D341Med (cell line): Measurements from ENCODE around the gene ZBTB34.

Experiments
- DNase-seq: peaks from one replicate; pipeline ENCODE4 v3.0.0; 2012; ENCODE audit warnings: low spot score

The ZBTB34 gene

DNA sequence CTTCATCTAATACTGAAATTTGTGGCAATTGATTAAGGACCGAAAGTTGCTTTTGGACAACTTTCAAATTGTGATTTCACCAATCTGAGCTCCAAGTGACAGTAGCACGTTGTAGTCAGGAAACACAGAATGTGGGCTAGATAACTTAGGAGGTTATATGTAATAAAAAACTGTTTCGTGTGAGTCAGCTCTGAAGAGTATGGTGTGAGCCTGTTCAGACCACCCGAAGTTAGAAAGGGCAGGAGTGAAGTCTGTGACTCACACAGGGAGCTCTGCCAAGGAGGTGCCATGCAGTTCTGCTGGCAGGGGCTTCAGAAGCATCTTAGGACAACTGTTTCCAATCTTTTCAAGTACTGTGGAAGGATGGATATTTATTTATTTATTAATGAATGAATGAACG, 16.4 kb upstream of the ZBTB34 start:
- no peak for DNase-seq

DNA sequence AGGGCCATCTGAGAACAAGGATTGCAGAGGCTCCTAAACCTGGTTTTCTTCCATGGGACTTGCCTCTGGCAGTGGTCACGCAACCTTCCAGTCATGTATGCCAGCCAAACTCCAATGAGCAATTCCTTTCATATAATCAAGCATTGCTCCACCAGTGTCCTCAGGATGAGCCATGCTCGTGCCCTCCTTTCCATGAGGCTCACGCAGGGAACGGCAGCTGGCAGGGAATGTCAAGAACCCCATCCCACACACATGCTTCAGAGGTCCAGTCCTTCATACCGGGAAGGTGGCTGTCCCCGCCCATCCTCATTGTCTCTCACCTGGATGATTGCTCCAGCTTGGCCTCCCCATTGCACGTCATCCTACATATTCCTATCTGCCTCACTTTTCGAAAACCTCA, 13.4 kb upstream of the ZBTB34 start:
- DNase-seq: no peak

DNA sequence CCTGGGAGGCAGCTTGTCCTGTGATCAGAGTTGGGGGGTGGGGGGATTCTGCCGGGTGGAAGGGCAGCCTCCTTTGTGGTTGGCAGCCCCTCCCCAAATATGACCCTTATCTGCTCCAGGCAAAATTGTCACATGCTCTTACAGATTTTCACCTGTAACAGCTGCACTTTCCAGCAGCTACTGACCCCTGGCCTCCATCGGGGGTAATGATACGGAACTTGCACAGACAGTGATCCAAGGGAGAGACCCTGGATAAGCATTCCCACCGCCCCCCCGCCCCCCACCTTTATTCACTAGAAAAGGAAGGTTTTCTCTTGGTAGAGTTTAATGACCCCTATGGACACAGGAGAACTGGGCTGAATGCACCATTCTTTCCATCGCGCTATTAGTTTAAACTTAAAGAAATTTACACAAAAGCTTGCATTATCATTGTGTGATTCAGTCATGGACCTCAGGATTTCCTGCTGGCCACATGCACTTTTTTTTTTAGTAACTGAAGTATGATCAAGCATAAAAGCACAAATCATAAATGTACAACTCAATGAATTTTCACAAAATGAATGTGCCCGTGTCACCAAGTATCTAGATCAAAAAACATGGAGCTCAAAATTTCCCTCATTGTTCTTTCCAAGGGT, 10.7 kb upstream of the ZBTB34 start:
- DNase-seq: no peak

DNA sequence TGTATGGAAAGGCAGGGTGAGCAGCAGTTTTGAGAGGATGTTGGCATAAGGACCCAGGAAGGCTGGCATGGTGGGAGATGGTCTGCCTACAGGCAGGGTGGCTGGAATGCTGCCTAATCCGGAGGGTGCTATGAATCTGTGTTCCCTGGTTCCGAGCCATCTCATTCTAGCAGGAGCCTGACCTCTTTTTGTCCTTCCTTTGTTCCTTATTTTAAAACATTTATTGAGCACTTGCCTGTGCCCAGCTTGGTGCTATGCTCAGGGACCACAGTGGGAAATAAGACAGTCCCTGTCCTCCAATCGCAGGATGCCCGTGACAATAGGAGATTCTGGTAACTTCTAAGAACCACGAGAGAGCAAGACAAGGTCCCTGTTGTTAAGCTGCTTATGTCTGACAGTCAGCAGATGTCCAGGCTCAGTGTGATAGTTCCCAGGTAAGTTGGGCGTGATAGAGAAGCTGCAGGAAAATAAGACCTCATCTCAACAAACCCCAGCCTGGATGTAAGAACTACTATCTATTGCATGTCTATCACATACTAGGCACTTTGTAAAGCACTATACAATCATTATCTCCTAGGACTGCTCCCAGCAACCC, 9.1 kb upstream of the ZBTB34 start:
- DNase-seq: no peak

DNA sequence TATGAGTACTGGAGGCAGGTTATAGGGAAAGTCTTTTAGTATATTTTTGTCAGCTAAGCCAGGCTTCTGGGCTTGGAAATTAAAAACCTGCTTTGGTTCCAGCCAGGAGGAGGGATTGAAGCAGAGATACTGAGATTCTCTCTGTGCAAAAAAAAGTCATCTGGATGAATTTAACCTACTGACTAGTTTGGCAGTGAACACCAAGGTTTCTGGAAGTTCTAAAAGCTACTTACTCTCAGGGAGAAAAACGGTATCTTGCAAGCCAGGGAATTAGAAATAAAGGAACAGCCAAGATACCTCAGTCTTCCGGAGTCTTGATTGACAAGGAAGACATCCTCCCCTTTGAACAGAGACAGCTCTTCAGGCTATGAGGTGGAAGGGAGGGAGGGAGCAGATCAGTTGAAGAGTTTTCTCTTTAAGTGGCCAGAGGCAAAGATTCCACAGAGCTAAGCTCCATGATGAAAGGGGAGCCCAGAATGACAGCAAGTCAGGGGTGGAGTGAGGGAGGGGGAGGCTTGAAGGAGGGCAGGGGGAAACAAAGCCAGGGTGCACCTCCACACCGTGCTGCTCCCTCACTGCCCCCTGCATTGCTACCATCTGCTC, 8.3 kb upstream of the ZBTB34 start:
- DNase-seq: no peak

DNA sequence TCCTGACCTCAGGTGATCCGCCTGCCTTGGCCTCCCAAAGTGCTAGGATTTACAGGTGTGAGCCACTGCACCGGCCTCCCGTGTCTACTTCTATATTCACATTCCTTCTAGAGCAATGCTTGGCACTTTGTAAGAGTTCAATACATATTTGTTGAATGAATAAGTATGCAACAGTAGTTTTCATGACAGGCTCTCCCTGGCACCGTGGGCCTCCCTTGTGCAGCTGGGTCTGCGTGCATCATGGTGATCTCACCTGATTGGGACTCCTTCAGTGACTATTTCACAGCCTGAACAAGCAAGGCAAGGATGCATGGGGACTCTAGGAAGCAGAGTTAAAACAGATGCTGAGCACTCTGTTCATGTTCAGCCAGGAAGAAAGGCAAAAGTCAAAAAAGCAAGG, 6.8 kb upstream of the ZBTB34 start:
- no peak for DNase-seq

DNA sequence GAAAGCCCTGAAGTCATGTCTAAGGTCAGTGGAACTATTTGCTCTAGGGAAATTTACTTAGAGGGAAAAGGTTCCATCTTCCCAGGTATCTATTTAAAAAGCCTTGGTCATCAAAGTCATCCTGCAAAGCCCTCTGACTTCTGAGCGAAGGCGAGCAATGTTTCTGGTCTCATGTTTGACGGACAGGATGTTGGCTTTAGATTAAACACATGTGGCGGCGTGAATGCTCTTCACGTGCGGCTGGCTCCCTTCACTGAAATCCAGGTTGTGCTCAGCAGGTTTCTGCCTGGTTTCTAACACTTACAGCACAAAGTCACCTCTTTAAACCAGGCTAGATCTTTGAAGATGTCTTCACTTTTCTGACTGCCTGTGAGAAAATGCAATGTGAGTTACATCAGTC, 5.7 kb upstream of the ZBTB34 start:
- no peak for DNase-seq

DNA sequence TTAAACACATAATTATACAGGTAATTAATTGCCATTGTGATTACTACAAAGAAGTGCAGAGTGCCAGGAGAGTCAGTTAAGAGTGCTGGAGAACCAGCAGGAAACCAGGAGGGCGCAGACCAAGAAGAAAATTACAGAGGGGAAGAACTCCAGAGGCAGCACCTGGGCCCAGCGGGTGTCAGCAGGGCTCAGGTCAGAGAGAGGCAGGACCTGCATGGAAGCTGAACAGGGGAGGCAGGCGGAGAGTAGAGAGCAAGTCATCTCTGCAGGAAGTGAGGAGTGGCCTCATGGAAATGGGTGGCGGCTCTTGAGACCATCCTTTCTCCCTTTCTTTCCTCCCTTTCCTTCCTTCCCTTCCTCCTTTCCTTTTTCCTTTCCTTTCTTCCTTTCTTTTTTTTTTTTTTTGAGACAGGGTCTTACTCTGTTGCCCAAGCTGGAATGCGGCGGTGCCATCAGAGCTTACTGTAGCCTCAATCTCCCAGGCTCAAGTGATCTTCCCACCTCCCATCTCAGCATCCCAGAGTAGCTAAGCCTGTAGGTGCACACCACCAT, 4.0 kb upstream of the ZBTB34 start:
- DNase-seq: no peak

DNA sequence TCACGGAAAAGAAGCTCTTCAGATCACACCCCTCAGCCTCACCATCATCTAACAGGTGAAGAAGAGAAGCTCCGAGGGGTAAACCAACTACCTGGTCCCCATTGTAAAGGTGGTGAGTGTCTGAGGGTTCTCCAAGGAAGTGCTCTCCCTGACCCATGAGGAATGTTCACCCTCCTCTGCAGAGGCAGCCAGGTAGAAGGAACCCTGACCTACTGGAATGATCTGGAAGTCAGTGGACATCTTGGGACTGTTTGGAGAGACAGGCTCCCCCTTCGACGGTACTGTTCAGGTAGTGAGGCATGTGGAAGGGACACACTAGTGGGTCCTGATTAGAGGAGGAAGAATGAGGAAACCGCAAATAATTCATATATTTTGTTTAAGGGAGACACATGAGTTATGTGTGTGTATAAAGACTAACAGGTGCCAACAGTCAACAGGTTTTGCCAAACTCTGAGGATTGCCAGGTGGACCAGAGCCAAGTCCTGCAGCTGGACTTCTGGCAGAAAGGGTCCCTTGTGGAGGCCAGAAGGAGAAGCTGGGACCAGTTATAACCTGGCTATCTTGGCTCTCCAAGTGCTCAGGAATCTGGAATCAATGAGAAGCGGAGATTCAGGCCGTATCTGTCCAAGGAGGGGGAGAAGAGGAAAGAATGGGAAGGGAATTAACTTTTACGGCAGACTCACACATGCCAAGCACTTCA, 3.0 kb upstream of the ZBTB34 start:
- DNase-seq: no peak

DNA sequence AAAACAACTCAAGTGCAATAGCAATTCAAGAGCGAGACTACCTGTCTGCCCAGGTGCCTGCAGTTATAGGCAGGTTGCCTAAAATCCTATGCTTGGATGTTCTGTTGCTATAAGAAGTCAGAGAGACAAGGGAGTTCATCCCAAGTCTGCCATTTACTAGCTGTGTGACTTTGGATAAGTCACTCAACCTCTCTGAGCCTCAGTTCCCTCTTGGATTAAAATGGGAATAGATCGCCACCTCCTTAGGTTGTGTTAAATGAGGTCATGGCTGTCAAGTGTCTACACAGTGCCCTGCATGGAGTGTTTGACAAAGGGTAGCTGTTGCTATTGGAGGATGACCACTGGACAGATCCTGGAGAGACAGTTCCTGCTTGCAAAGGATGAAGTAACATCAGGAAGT, 1.3 kb upstream of the ZBTB34 start:
- no peak for DNase-seq

DNA sequence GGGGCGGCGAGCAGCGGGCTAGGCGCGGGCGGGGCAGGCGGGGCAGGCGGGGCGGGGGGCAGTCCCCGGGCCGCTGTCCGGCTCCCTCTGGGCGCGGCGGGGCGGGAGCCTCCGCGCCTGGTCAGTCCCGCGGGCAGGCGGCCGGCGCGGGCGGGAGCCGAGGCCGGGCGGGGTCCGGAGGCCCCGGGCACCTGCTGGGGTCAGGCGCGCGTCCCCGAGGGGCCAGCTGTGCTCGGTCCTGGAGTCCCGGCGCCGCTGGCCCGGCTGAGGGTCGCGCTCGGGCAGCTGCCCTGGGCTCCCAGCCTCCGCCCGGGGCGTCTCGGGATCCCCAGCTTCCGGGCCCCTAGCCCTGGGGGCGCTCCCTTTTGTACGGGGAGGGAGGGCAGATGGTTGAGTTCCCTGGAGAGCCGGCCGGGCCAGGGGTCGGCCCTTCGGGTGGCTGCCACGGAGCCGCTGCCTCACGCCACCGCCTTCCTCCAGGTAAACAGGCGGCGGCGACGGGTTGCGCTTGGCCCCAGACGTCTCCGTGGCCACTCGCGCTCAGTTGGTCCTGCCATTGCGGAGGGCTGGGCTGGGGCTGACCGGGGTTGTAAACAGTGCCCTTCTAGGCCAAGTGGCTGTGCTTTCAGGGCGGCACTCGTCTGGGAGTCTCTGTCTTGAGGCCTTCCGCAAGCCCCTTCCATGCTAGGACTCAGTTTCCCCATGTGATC, 473 bp downstream of the ZBTB34 start:
- peak; percentile 68 for DNase-seq

DNA sequence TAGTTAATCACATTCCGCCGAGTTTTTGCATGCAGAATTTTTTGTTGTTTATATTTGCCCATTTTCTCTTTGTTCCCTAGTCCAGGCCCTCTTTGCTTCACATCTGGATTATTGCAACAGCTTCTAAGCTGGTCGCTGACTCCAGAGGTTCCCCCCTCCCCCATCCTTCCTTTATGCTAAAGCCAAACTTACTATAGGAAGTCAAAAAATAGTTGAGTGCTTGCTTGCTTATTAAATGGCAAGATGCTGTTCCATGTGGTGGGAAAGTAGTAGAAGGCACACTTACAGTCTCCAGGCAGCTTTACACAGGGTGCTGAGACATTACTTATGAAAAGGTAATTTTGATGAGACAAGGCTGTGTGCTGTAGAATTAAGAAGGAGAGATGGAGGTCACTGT, 1.3 kb downstream of the ZBTB34 start:
- DNase-seq: no peak

DNA sequence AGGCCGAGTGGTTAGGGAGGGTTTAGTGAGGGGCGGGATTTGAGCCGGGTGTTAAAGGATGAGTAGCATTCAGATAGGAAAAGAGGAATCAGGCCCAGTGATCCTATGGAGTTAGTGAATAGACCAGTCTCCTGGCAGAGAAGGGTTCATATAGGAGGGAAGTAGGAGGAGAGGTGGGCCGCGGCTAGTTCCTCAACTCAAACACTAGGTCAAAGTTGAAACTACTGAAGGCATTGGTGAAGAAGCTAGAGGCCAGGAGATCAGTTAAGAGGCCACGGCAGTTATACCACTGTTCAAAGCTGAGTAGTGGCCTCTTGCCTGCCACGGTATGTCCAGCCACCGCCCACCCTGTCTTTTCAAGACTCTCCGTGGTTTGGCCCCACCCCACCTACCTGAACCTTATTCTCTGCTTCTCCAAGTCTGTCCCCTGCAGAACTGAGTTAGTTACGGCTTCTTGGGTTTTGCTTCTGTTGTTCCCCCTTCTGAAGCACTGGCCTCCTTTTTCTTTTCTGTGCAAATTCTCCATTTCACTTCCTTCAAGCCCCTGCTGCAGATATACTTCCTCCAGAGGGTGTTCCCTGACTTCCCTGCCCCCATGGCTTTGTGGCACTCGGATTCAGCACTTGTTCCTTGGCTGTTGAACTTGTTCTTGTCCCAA, 1.8 kb downstream of the ZBTB34 start:
- no peak for DNase-seq

DNA sequence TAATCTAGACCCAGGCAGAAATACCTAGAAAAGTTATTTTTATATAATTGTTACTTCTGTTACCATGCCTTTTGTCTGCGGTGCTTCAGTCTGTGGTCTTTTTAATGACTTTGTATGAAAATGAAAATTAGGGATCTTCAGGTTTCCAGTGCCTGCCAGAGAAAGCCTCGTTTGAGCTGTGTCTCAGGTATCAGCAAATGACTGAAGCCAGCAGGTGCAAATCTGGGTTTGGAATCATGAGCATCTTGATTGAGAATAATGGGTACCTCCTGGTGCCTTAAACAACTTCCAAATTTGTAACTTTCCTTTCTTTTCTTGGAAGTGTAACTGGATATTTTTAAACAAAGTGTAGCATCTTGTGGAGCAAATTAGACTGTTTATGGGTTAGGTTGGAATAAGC, 4.3 kb downstream of the ZBTB34 start:
- DNase-seq: no peak

DNA sequence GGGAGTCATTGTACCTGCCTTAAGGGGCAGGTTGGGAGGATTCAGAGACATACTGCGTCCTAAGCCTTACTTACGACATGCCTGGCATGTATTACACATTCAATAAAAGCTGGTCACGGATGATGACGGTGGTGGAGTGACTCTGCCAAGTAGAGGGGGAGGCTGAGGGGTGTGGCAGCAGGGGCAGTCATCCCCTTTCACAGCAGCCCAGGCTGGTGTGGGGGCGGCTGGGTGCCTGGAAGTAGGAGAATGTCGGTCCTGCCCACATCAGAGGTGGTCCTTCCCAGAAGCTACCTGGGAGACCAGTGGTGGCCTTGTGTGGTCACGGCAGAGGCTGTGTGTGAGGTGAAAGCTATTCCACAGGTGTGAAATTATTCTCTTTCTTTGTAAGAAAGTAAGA, 8.9 kb downstream of the ZBTB34 start:
- no peak for DNase-seq

DNA sequence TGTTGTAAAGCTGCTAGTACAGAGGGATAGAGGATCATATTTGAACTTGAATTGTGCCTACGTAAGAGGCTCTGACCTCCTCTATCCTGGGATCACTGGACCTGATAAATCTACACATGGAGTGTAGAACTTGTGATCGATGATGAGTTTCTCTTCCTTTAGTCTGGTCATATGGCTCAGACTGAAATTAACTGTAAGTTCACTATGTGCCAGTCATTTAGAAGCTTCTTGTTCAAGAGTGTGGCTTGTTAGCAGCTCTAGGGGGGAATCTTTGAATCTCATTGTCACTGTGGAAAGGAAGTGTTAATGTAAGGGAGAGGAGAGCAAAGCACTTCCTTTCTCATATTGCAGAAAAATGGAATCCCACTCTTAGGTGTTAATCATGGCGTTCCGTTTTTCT, 12.1 kb downstream of the ZBTB34 start:
- DNase-seq: no peak

DNA sequence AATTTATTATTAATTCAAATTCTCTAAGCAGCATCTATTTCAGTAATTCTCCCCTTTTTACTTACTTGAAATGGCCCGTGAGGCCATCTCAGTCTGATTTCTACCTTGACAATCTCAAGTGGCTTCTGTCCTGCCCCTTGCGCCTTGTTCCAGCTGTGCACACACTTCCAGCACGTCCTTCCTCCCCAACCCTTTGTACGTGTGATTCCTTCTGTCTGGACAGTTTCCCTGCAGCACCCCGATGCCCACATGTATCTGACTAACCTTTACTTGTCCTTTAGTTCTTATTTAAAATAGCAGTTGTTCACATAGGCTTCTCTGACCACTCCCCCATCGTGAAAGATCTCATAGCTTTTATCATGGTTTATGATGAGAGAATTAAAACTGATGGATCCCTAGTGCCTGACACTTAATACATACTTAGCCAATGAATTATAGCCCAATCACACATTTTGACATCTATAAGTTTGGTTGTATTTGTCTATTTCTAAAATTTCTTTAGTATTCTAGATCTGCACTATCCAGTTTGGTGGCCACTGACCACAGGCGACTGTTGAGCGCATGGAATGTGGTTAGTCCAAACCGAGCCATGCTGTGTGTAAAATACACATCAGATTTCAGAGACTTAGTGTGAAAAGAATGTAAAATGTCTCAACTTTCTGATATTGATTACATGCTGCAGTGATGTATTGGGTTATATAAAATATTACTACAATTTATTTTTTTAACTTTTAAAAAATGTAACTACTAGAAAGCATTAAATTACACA, 14.3 kb downstream of the ZBTB34 start:
- DNase-seq: no peak

DNA sequence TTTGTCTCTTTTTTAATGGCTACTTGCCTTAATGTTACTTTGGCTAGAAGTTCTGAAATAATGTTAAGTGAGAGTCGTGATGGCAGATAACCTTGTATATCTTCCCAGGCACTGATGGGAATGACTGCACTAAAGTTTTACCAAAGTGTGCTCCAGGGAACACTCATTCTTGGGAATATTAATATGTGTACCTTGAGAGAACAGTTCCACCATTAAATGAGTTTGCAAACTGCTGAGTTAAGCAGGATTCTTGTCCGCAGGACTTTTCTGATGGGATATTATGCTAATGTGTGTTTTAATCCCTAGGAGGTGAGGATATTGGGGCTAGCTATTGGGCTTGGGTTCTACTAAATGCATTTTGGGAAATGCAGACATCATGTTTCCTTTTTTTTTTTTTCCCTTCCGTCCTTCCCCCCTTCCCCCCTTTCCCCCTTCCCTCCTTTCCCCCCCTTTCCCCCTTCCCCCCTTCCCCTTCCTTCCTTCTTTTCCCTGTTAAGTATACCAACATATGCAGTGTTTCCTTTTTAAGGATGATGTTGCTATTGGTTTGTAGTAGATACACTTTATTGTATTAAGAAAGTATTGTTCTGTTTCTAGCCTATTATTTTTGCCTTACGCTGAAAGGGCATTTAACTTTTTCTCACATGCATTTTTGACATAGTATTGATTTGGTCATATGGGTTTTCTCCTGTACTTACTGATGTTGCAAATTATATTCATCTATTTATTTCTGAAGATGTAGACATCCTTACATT, 15.5 kb downstream of the ZBTB34 start:
- no peak for DNase-seq

DNA sequence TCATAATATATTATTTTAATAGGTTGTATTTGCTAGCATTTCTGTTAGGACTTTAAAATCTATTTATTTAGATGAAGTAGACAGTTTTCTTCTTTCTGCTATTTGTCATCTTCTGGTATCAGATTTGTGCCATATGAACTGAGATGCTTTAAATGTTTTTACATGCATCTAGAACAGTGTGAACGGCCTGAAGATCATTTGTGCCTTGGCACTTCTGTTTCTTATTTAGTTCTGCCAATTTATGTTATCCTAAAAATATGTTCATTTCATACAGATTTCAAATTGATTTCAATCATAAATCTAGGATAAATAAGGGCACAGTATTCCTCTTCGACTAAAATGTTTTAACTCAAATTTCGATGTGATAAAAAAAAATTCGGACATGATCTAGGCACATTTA, 16.1 kb downstream of the ZBTB34 start:
- DNase-seq: no peak

DNA sequence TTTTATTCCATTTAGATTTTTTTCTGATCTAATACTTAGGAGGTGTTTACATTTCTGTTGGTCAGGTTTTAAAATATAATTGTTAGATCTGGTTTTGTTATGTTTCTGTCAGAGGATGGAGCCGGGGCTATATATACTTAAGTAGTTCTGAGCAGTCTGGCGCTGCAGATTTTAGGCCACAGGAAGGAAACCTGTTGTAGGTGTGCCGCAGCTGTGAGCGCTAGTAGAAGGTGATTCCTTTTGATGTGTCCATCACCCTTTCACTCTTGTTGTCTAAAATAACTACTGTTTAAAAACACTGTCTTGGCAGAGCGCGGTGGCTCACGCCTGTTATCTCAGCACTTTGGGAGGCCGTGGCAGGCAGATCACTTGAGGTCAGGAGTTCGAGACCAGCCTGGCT, 17.0 kb downstream of the ZBTB34 start:
- no peak for DNase-seq
